Heart right ventricle (tissue), 16 donors: ENCODE data around the gene PLSCR3. TPM values are rescaled to one million over a fixed set of nuclear protein-coding genes. Genes with fewer than 3 reads are reported as not detected.

ENCODE experiments used
- ATAC-seq, 8 donors: fragments of 200-7000 bp; cut with Tn5 transposase; one replicate each; pipeline ENCODE4 v1.9.1; 2020; ENCODE audit warnings: mild to moderate bottlenecking in 8 of 8, moderate library complexity in 8 of 8, moderate number of reproducible peaks in 1 of 8
- DNase-seq, 2 donors: peaks; one replicate each; pipeline ENCODE4 v3.0.0-alpha.2; 2020
- H3K27ac ChIP-seq, 10 donors: fragments of 200-600 bp; sonication (generic) in 2 of 10; one replicate each; pipeline versions ENCODE4 v1.5.0 to v1.8.0; 2020 to 2022; ENCODE audit warnings: mild to moderate bottlenecking in 3 of 10
- H3K27me3 ChIP-seq, 7 donors: fragments of 200-600 bp; one replicate each; pipeline ENCODE4 v1.8.0; 2021 to 2022; ENCODE audit warnings: mild to moderate bottlenecking in 2 of 7
- H3K36me3 ChIP-seq, 9 donors: fragments of 200-600 bp; sonication (generic) in 1 of 9; one replicate each; pipeline versions ENCODE4 v1.5.0 to v1.8.0; 2020 to 2022; ENCODE audit warnings: mild to moderate bottlenecking in 2 of 9
- H3K4me1 ChIP-seq, 9 donors: fragments of 200-600 bp; sonication (generic) in 1 of 9; one replicate each; pipeline versions ENCODE4 v1.5.0 to v1.8.0; 2020 to 2022; ENCODE audit warnings: mild to moderate bottlenecking in 4 of 9
- H3K4me3 ChIP-seq, 10 donors: fragments of 200-600 bp; sonication (generic) in 2 of 10; one replicate each; pipeline versions ENCODE4 v1.5.0 to v1.8.0; 2020 to 2022; ENCODE audit warnings: mild to moderate bottlenecking in 7 of 10, moderate library complexity in 2 of 10
- H3K9me3 ChIP-seq, 11 donors: fragments of 200-600 bp in 10 of 11; sonication (generic) in 2 of 11; one replicate each; pipeline versions ENCODE4 v1.5.0 to v1.8.0; 2013 to 2022; ENCODE audit warnings: mild to moderate bottlenecking in 2 of 11, control low read depth in 1 of 11, moderate library complexity in 1 of 11
- WGBS, 2 donors: extraction: QIAGEN DNeasy Blood & Tissue Kit; methylation state at CpG; one replicate each; pipeline ENCODE4 v1.1.7; 2013; ENCODE audit warnings: inconsistent platforms in 1 of 2; 5-methylcytosine and 5-hydroxymethylcytosine counted together
- intact Hi-C, 10 donors: fragments of 100-400 bp; cut with DNase I; formaldehyde crosslinking; loops; one replicate each; pipeline versions ENCODE4 v1.11.1 to v1.14.2; 2022
- polyA plus RNA-seq, 2 donors: library from polyadenylated mRNA; stranded (reverse); fragments of 200-250 nt; gene quantifications; one replicate each; pipeline ENCODE4 v1.2.3, GENCODE V29; 2013
- total RNA-seq, 10 donors: library from RNA; stranded (reverse); fragmentation: NEBNext Ultra II Directional in 3 of 10; extraction: Animal tissue kit (Norgen Biotek cat#: 25700) in 3 of 10; gene quantifications; one replicate each; pipeline versions ENCODE4 v1.2.1 to v1.2.4, GENCODE V29; 2021 to 2023
- TF ChIP-seq, protein P1 (sequence below), 9 donors: fragments of 200-600 bp; sonication (generic) in 2 of 9; IDR thresholded peaks; one replicate each; pipeline versions ENCODE4 v1.5.0 to v1.8.0; 2021 to 2022; ENCODE audit warnings: antibody characterized with exemption in 9 of 9, mild to moderate bottlenecking in 5 of 9, moderate library complexity in 1 of 9
- donor health status: Arrhythmogenic right ventricular cardiomyopathy.
- donor health status: ischemic (EF 13 %, LVEDD 7.1; RV severe dilation, severe dysfunction).
- donor health status: healthy with polysubstance abuse.
- donor health status: DM: no; HTN: yes; CAD: no.
- donor health status: DM: no; HTN: no; CAD: no.
- donor health status: ischemic (EF 25% LVEDD 6.9; RV normal size, moderate dysfunction).
- donor health status: ischemic (EF 25% LVEDD 5.7; RV mildly dilated, moderate dysfunction).
- donor health status: healthy.
- donor health status: DM: yes; HTN: yes; CAD: no.
- donor health status: Ischemic cardiomyopathy.
- donor health status: ischemic (EF 35%, LVEDD 5.7; RV mildly dilated, moderate dysfunction).
- donor health status: nonischemic (EF 11% LVEDD 7.7; RV severe dilation, severe dysfunction).
- donor health status: DM: yes; HTN: yes; CAD: no.
- donor health status: PGD.
- donor health status: ischemic (EF 29% LVEDD 5.4; RV normal size, mild dysfunction).
- donor health status: nonischemic (EF 23%, LVEDD 6.1; RV moderate dilation, normal function).

PLSCR3 gene
- total and polyA plus RNA-seq, 12 donors: 14.4 to 32.9 (median 17.7) TPM

- DNase-seq (no peak), ATAC-seq (peak in 1 of 8 donors; percentile 39)
- intact Hi-C loops: no loop called here
Measured at GRCh38 chr17:7423679-7424078, 29.4 kb upstream of the PLSCR3 start.

DNA sequence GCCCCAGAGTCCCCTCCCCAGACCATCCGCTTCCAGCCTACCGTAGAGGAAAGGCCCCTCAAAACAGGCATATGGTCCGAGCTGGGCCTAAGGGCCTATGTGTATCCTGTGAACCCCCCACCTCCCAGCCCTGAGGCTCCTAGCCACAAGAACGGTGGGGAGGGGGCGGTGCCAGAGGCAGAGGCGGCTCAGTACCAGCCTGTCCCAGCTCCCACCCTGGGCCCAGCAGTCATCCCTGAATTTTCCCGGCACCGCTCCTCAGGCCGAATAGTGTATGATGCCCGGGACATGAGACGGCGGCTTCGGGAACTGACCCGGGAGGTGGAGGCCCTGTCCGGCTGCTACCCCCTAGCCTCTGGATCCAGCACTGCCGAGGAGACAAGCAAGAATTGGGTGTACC is 26.9 kb upstream of the PLSCR3 start:
- TF ChIP-seq, protein P1, sequence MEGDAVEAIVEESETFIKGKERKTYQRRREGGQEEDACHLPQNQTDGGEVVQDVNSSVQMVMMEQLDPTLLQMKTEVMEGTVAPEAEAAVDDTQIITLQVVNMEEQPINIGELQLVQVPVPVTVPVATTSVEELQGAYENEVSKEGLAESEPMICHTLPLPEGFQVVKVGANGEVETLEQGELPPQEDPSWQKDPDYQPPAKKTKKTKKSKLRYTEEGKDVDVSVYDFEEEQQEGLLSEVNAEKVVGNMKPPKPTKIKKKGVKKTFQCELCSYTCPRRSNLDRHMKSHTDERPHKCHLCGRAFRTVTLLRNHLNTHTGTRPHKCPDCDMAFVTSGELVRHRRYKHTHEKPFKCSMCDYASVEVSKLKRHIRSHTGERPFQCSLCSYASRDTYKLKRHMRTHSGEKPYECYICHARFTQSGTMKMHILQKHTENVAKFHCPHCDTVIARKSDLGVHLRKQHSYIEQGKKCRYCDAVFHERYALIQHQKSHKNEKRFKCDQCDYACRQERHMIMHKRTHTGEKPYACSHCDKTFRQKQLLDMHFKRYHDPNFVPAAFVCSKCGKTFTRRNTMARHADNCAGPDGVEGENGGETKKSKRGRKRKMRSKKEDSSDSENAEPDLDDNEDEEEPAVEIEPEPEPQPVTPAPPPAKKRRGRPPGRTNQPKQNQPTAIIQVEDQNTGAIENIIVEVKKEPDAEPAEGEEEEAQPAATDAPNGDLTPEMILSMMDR (IDR thresholded peaks at IDR 0.05): no peak
- H3K9me3 ChIP-seq: no peaks in the 10 kb centered on the region
- H3K4me1 ChIP-seq: no peaks in the 10 kb centered on the region
- peaks cover 0 to 10% (median 0%) of the 10 kb centered on the region in 9 donors for H3K36me3 ChIP-seq
- ATAC-seq (no peak), DNase-seq (no peak)
- H3K27me3 ChIP-seq: no peaks in the 10 kb centered on the region
- no peak overlapping the region for H3K4me3 ChIP-seq
- 94 to 96% methylated on average over 16 of the region's 16 CpGs for WGBS, 2 donors
- intact Hi-C loops: no loop called here
- H3K27ac ChIP-seq: no peak overlapping the region

More at GRCh38 chr17:7423679-7424078, 29.4 kb upstream of the PLSCR3 start:
- no peaks in the 10 kb centered on the region for H3K36me3 ChIP-seq
- no peaks in the 10 kb centered on the region for H3K9me3 ChIP-seq
- no peak overlapping the region for H3K27ac ChIP-seq
- no peaks in the 10 kb centered on the region for H3K4me1 ChIP-seq
- no peaks in the 10 kb centered on the region for H3K27me3 ChIP-seq
- no peak overlapping the region for H3K4me3 ChIP-seq
- TF ChIP-seq, protein P1 (IDR thresholded peaks at IDR 0.05): no peak
- 62% methylated on average over 4 of the region's 4 CpGs for WGBS, 2 donors

- H3K4me3 ChIP-seq: no peak within 1 kb of the TSS
- no peak within 1 kb of the TSS for H3K27ac ChIP-seq
- no peak for ATAC-seq
- intact Hi-C loops: no loop called here
- WGBS, 2 donors: 76 to 83% methylated on average over 17 of the region's 17 CpGs
- H3K36me3 ChIP-seq: peaks cover 0 to 10% (median 0%) of the 10 kb centered on the region in 9 donors
- no peak for DNase-seq
- TF ChIP-seq, protein P1 (IDR thresholded peaks at IDR 0.05): no peak
- H3K4me1 ChIP-seq: no peaks in the 10 kb centered on the region
- H3K9me3 ChIP-seq: no peaks in the 10 kb centered on the region
- H3K27me3 ChIP-seq: no peaks in the 10 kb centered on the region
Measured at GRCh38 chr17:7419819-7420610, 25.7 kb upstream of the PLSCR3 start, which contains the start of gene SPEM1. Gene SPEM1, plus strand, starts transcription at chr17:7420324. Its CDS starts 61 bp downstream, at chr17:7420385.

- Histone ChIP-seq H3K36me3 (peaks cover 0 to 10% (median 0%) of the 10 kb centered on the region in 9 donors), H3K4me3 (no peak overlapping the region), H3K4me1 (no peaks in the 10 kb centered on the region), H3K27me3 (no peaks in the 10 kb centered on the region), H3K9me3 (no peaks in the 10 kb centered on the region), H3K27ac (no peak overlapping the region)
- intact Hi-C loops: no loop called here
- ATAC-seq (no peak), DNase-seq (no peak)
- 73 to 78% methylated on average over 18 of the region's 18 CpGs for WGBS, 2 donors
- TF ChIP-seq, protein P1 (IDR thresholded peaks at IDR 0.05): no peak
Measured at GRCh38 chr17:7418472-7419152, 24.3 kb upstream of the PLSCR3 start.
